OCI-LY3 (cell line): Measurements from ENCODE around the gene ATP1A3.

Source experiments
- EZH2phosphoT487 ChIP-seq: fragments of 200-600 bp; shearing (Covaris generic); IDR thresholded peaks from 2 replicates; pipeline ENCODE4 v1.6.1; 2018; ENCODE audit warnings: antibody characterized with exemption, mixed run types, low read depth
- TF ChIP-seq, protein P1 (sequence below): fragments of 200-600, 300-600 bp; sonication (generic); IDR thresholded peaks from 2 replicates; pipeline ENCODE4 v1.5.1; 2014; ENCODE audit warnings: antibody characterized with exemption, low read length, low read depth

DNA sequence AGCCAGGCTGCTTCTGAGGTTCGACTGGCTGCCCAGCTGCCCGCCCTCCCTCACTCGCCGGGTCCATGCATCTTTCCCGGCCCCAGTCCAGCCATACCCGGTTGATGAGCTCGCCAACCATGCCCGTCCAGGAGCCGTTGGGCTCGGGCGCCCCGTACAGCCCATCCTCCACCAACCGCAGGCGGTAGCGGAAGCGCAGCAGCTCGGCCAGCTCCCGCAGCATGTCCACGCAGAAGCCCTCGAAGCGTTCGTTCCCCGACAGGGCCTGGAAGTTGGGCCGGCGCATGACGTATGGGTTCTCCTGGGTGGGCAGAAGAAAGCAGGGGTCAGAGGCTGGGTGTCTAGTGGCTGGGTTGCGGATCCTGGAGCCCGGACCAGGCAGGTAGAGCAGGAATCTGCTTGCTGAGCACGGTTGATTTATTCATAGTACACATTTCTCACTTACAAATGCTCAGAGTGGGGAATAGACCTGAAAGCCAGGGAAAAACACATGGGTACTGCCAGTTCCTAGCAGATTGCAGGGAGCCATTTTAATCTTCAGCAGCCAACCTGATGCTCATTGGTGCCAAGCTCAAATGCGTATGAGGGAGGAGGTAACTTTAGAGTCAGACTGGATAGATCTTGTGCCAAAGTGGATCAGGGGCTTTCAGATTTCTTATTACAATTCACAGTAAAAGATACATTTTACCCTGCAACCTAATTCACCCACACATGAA is 48.6 kb upstream of the ATP1A3 start:
- TF ChIP-seq, protein P1, sequence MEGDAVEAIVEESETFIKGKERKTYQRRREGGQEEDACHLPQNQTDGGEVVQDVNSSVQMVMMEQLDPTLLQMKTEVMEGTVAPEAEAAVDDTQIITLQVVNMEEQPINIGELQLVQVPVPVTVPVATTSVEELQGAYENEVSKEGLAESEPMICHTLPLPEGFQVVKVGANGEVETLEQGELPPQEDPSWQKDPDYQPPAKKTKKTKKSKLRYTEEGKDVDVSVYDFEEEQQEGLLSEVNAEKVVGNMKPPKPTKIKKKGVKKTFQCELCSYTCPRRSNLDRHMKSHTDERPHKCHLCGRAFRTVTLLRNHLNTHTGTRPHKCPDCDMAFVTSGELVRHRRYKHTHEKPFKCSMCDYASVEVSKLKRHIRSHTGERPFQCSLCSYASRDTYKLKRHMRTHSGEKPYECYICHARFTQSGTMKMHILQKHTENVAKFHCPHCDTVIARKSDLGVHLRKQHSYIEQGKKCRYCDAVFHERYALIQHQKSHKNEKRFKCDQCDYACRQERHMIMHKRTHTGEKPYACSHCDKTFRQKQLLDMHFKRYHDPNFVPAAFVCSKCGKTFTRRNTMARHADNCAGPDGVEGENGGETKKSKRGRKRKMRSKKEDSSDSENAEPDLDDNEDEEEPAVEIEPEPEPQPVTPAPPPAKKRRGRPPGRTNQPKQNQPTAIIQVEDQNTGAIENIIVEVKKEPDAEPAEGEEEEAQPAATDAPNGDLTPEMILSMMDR, result no peak
- TF ChIP-seq EZH2phosphoT487, result no peak
